K562 (cell line): Measurements from ENCODE around the gene ALK. TPM values are rescaled to one million over a fixed set of nuclear protein-coding genes. Genes with fewer than 3 reads are reported as not detected.

Experiments
- ATAC-seq: fragments of 200-7000 bp; cut with Tn5 transposase; 3 replicates; pipeline ENCODE4 v1.9.1; 2020; ENCODE audit warnings: moderate library complexity
- BruUV-seq: library from RNA; stranded (reverse); fragments of 400-500 nt; replicated peaks from 2 replicates; lab custom pipeline; 2021; lab: Mats Ljungman, UMichigan
- CTCF ChIA-PET: fragments of 300-600 bp; formaldehyde crosslinking; extraction: SDS; loops from one replicate; lab custom pipeline; 2021; ENCODE audit warnings: low intra/inter-chr PET ratio; lab: Yijun Ruan, JAX
- POLR2A ChIA-PET: fragments of 300-600, 350-650 bp; sonication (Branson Sonifier 250); formaldehyde crosslinking; extraction: SDS; loops from one replicate; lab custom pipeline; 2021; ENCODE audit warnings: antibody characterized with exemption, inconsistent platforms; lab: Yijun Ruan, JAX
- DNase-seq, 4 experiments: peaks; one replicate each; pipeline versions ENCODE4 v3.0.0 to v3.0.0-alpha.2; 2011 to 2018; ENCODE audit warnings: low spot score in 3 of 4, mixed read lengths in 3 of 4; ENCODE audit errors: extremely low read depth in 1 of 4
- FAIRE-seq: peaks from 2 replicates; lab custom pipeline; 2011; peaks lifted over from hg19 to GRCh38; lab: Jason Lieb, UNC
- H2AFZ ChIP-seq: 2 replicates; pipeline ENCODE4 v1.6.0; 2011; ENCODE audit warnings: low read depth, low read length, control low read depth, inconsistent platforms
- H3K27ac ChIP-seq: fragments of 200-600 bp; 3 replicates; pipeline ENCODE4 v1.8.0; 2011; ENCODE audit warnings: low read depth, mild to moderate bottlenecking, control low read depth, inconsistent platforms, low read length, moderate library complexity, mixed read lengths; ENCODE audit errors: extremely low read depth
- H3K27me3 ChIP-seq, 2 experiments: fragments of 300-600 bp in 1 of 2; 2 replicates in 1 of 2; 3 replicates in 1 of 2; pipeline versions ENCODE4 v1.6.0 to v1.8.0; 2011; ENCODE audit warnings: inconsistent platforms in 2 of 2, low read length in 2 of 2, mild to moderate bottlenecking in 1 of 2, mixed read lengths in 1 of 2, moderate library complexity in 1 of 2; ENCODE audit not compliant: control insufficient read depth in 2 of 2, insufficient read depth in 2 of 2
- H3K36me3 ChIP-seq: fragments of 300-600 bp; 3 replicates; pipeline ENCODE4 v1.8.0; 2011; ENCODE audit warnings: mild to moderate bottlenecking, low read length, inconsistent platforms; ENCODE audit not compliant: control insufficient read depth, insufficient read depth
- H3K4me1 ChIP-seq, 2 experiments: fragments of 200-600 bp in 1 of 2; replicated peaks in 1 of 2; 2 replicates in 1 of 2; 3 replicates in 1 of 2; pipeline versions ENCODE4 v1.5.1 to v1.8.0; 2011; ENCODE audit warnings: inconsistent platforms in 2 of 2, low read length in 2 of 2, mild to moderate bottlenecking in 1 of 2, mixed read lengths in 1 of 2, moderate library complexity in 1 of 2; ENCODE audit not compliant: control insufficient read depth in 2 of 2, insufficient read depth in 2 of 2
- H3K4me2 ChIP-seq: 2 replicates; pipeline ENCODE4 v1.6.1; 2011; ENCODE audit warnings: low read length, control low read depth, inconsistent platforms, mixed read lengths; ENCODE audit not compliant: insufficient read depth
- H3K4me3 ChIP-seq: fragments of 200-600 bp; sonication (generic), shearing (Covaris generic); 2 replicates; pipeline ENCODE4 v1.5.1; 2016; ENCODE audit warnings: control low read depth, inconsistent platforms
- H3K79me2 ChIP-seq: fragments of 200-600 bp; 3 replicates; pipeline ENCODE4 v1.8.0; 2011; ENCODE audit warnings: low read length, inconsistent platforms; ENCODE audit not compliant: control insufficient read depth, insufficient read depth
- H3K9ac ChIP-seq, 2 experiments: 2 replicates each; pipeline versions ENCODE4 v1.6.0 to v1.6.1; 2011; ENCODE audit warnings: low read depth in 2 of 2, low read length in 2 of 2, control low read depth in 1 of 2, inconsistent platforms in 1 of 2, mild to moderate bottlenecking in 1 of 2, mixed read lengths in 1 of 2; ENCODE audit not compliant: insufficient read depth in 1 of 2
- H3K9me1 ChIP-seq: one replicate; pipeline ENCODE4 v1.6.0; 2011; ENCODE audit warnings: inconsistent platforms, mild to moderate bottlenecking, low read length, moderate library complexity; ENCODE audit not compliant: control insufficient read depth, insufficient read depth
- H3K9me3 ChIP-seq: replicated peaks from 2 replicates; pipeline ENCODE4 v1.5.1; 2011; ENCODE audit warnings: low read depth, low read length, inconsistent platforms; ENCODE audit not compliant: control insufficient read depth, insufficient read depth
- H4K20me1 ChIP-seq: replicated peaks from 2 replicates; pipeline ENCODE4 v1.6.1; 2011; ENCODE audit warnings: low read length, inconsistent platforms, mixed read lengths; ENCODE audit not compliant: control insufficient read depth, insufficient read depth
- REST ChIP-seq, 2 experiments: fragments of 450-650 bp; formaldehyde crosslinking in 1 of 2; IDR thresholded peaks; 2 replicates each; pipeline versions ENCODE4 v1.4.0 to v1.6.1; 2014 to 2020; ENCODE audit warnings: mild to moderate bottlenecking in 2 of 2, borderline replicate concordance in 1 of 2, low read depth in 1 of 2
- ZNF395 ChIP-seq: fragments of 200-800 bp; sonication (Bioruptor generic); IDR thresholded peaks from 2 replicates; pipeline ENCODE4 v1.6.1; 2017; ENCODE audit warnings: missing genetic modification characterization, missing compliant biosample characterization
- WGBS: fragments of 100-300 bp; shearing (Covaris generic); methylation state at CpG from one replicate; pipeline ENCODE4 v1.1.6; 2016; ENCODE audit warnings: low coverage, mixed read lengths; ENCODE audit not compliant: insufficient coverage; ENCODE audit errors: missing lambda C conversion rate; 5-methylcytosine and 5-hydroxymethylcytosine counted together
- in situ Hi-C: fragments of 300-500 bp; cut with MboI; formaldehyde crosslinking; loops from 4 replicates; pipeline ENCODE4 v1.15.0; 2018; ENCODE audit warnings: inconsistent platforms, mixed read lengths
- intact Hi-C: fragments of 100-400 bp; cut with micrococcal nuclease; formaldehyde crosslinking; loops from 2 replicates; pipeline ENCODE4 v1.14.2; 2022
- polyA plus RNA-seq, 8 experiments: library from polyadenylated mRNA; depleted of rRNA in 4 of 8; stranded (reverse) in 5 of 8; unstranded in 3 of 8; fragments of >200 nt; fragmentation: Nextera tagmentation in 2 of 8; fragmentation: Illumina TruSeq in 1 of 8; extraction: Ambion mirVana in 2 of 8; extraction: Trizol in 1 of 8; gene quantifications; 2 replicates each; pipeline versions ENCODE4 v1.2.1 to v1.2.3, GENCODE V29; 2011 to 2014; ENCODE audit warnings: inconsistent platforms in 1 of 8, missing spikeins in 1 of 8
- total RNA-seq, 7 experiments: library from RNA; depleted of rRNA in 6 of 7; stranded (reverse); fragments of >200 nt in 6 of 7; fragmentation: Illumina TruSeq in 2 of 7; extraction: Trizol in 2 of 7; gene quantifications; 2 replicates each; pipeline versions ENCODE4 v1.2.1 to v1.2.3, GENCODE V29; 2011 to 2021; ENCODE audit warnings: low replicate concordance in 1 of 7

The ALK gene
- total and polyA plus RNA-seq, 9 of the 15 experiments (the other 6 are each of a cell fraction or from before 2014, with no cell fraction given), result not detected

GRCh38 chr2:29714333-29714732 is 207.1 kb downstream of the ALK start:
- no peaks in the 10 kb centered on the region for H3K9me3 ChIP-seq
- no peak overlapping the region for H3K4me2 ChIP-seq
- in situ Hi-C loops, result no loop called here
- no peak for DNase-seq
- no peaks in the 10 kb centered on the region for H3K79me2 ChIP-seq
- BruUV-seq, result no TSS peak
- no peak overlapping the region for H3K4me3 ChIP-seq
- intact Hi-C loops, result no loop called here
- H3K4me1 ChIP-seq, result no peaks in the 10 kb centered on the region
- no peak for TF ChIP-seq ZNF395
- peak; percentile 53 for TF ChIP-seq REST (IDR thresholded peaks at IDR 0.05; ENCODE audit: borderline replicate concordance)
- TF ChIP-seq REST (CRISPR knock-in tag; IDR thresholded peaks at IDR 0.05; ENCODE audit: low read depth), result no peak
- H3K9ac ChIP-seq, result no peak overlapping the region
- H3K36me3 ChIP-seq, result no peaks in the 10 kb centered on the region
- WGBS, result 4% methylated on average over 4 of the region's 4 CpGs
- H3K9me1 ChIP-seq, result no peaks in the 10 kb centered on the region
- ATAC-seq, result no peak
- no peak overlapping the region for H3K27ac ChIP-seq
- H3K27me3 ChIP-seq, result no peaks in the 10 kb centered on the region
- POLR2A ChIA-PET, result no interaction called here
- CTCF ChIA-PET, result no interaction called here
- no peaks in the 10 kb centered on the region; the same call in 1 of the 2 replicates for H4K20me1 ChIP-seq
- no peak for FAIRE-seq
- H2AFZ ChIP-seq, result no peak overlapping the region
